Activated CD4-positive, alpha-beta T cell treated with anti-CD3 and anti-CD28 coated beads, Interleukin-2, Interleukin-6, amounts not matched to agents 100 ng/mL and 50 ng/mL, durations not matched to agents 16 hours and 8 hours (primary cell): Measurements from ENCODE around the gene ACKR3.

ENCODE experiments used
- DNase-seq: peaks from one replicate; pipeline ENCODE4 v3.0.0-alpha.2; 2020

The ACKR3 gene

GRCh38 chr2:236550701-236551465 lies 18.7 kb upstream of the ACKR3 start:
- DNase-seq: peak; percentile 22

- DNase-seq: no peak
Observed at GRCh38 chr2:236551471-236552211, 18.0 kb upstream of the ACKR3 start.

- DNase-seq: peak; percentile 43
Observed at GRCh38 chr2:236552212-236552542, 17.4 kb upstream of the ACKR3 start.

DNA sequence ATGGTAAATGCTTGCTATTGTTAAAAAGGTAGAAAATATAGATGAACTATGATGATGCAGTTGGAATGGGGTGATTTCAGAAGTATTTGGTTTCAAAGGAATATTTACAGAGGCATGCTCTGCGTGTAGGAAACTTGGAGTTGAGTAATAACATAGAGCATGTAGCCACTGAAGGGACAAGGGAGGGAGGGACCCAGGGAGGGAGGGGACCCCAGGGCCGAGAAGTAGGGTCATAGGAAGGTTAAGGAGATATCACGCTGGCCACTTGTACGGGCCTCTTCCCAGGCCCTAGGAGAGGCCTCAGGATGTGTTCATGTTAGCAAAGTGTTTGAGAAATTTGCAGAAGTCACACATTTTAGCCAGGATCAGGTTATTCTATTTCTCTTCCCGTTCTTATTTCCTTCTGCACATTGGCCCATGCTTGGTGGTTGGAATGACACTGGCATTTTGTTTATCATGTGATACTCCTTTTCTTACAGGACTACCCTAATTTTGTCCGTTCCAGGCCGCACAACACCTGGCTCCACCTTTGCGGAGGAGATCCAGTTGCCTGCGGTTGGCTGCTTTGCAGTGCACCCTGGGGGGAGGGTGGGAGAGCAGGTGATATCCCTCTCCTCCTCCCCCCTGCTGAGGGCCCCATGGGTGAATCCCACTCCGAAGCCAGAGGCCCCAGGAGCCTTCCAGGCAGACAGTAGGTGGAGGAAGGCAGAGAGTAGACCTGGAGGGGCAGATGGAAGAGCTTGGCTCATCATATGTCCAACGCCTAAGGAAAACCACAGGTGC lies 16.9 kb upstream of the ACKR3 start:
- no peak for DNase-seq

DNA sequence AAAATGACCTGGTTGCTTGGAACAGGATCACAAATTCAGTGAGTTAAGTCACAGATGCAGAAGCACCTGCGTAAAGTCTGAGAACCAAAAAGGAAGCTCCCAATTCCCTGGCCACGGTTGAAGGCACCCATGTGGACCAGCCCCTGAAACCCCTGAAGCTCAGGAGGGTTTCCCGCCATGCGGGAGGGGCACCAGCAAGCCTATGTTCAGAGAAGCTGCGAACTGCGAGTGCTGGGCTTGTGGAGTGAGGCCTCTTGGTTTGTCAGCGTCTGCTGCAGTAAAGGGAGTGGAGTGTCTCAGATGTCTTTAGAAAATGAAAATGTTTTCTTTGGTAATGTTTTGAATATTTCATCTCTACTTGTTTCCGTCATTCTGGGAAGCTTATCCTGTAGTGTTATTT lies 16.1 kb upstream of the ACKR3 start:
- DNase-seq: peak; percentile 34

GRCh38 chr2:236554629-236555282 lies 14.9 kb upstream of the ACKR3 start:
- peak; percentile 14 for DNase-seq

- DNase-seq: no peak
Observed at GRCh38 chr2:236555481-236555880, 14.1 kb upstream of the ACKR3 start.

GRCh38 chr2:236557306-236558030 lies 12.2 kb upstream of the ACKR3 start:
- DNase-seq: no peak

DNA sequence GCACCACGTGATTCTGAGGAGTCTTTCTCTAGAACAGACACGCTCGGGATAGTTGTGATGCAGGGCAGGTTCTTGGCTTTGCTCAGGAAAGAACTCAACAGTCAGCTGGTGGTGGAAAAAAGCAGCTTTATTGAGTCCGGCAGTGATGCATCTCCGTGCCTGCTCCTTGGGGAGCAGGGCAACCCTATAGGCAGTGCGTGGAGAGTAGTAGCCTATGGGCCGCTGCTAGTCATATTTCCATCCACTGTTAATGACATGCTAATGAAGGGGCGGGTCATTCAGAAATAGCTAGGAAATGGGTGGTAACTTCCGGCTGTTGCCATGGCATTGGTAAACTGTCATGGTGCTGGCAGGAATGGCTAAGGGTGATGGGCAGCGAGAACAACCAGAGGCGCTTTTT lies 11.6 kb upstream of the ACKR3 start:
- no peak for DNase-seq

- no peak for DNase-seq
Observed at GRCh38 chr2:236558993-236559978, 10.3 kb upstream of the ACKR3 start.

DNA sequence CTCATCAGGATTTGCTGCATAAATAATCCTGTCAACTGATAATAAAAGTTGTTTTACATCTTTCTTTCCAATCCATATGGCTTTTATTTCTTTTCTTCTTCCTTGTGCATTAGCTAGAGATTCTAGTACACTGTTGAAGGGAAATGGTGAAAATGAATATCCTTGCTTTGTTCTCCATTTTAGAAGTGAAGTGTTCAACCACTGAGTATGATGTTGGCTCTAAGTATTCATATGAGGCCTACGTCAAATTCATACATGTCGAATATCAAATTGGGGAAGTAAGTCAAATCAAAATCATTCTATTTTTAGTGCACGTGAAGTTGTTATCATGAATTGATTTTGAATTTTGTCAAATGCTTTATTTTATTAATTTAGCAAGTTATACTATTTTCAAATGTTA lies 7.8 kb upstream of the ACKR3 start:
- no peak for DNase-seq

- DNase-seq: no peak
Observed at GRCh38 chr2:236562434-236562833, 7.2 kb upstream of the ACKR3 start.

GRCh38 chr2:236563953-236564352 lies 5.7 kb upstream of the ACKR3 start:
- DNase-seq: no peak

- DNase-seq: no peak
Observed at GRCh38 chr2:236565212-236565611, 4.4 kb upstream of the ACKR3 start.

- DNase-seq: no peak
Observed at GRCh38 chr2:236565879-236566402, 3.7 kb upstream of the ACKR3 start.

DNA sequence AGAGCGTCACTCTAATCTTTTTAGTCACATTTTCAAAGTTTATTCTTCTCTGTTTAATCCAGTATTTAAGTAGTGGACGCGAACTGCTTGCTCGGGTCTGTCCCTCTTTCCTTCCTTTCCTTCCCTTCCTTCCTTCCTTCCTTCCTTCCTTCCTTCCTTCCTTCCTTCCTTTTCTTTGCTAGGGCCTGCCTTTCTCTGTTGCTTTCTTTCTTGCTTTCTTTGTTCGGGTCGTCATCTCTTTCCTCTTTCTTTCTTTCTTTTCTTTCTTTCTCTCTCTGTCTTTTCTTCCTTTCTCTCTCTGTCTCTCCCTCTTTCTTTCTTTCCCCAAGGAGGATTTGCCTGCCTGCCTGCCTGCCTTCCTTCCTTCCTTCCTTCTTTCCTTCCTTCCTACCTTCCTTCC lies 3.0 kb upstream of the ACKR3 start:
- DNase-seq: no peak

DNA sequence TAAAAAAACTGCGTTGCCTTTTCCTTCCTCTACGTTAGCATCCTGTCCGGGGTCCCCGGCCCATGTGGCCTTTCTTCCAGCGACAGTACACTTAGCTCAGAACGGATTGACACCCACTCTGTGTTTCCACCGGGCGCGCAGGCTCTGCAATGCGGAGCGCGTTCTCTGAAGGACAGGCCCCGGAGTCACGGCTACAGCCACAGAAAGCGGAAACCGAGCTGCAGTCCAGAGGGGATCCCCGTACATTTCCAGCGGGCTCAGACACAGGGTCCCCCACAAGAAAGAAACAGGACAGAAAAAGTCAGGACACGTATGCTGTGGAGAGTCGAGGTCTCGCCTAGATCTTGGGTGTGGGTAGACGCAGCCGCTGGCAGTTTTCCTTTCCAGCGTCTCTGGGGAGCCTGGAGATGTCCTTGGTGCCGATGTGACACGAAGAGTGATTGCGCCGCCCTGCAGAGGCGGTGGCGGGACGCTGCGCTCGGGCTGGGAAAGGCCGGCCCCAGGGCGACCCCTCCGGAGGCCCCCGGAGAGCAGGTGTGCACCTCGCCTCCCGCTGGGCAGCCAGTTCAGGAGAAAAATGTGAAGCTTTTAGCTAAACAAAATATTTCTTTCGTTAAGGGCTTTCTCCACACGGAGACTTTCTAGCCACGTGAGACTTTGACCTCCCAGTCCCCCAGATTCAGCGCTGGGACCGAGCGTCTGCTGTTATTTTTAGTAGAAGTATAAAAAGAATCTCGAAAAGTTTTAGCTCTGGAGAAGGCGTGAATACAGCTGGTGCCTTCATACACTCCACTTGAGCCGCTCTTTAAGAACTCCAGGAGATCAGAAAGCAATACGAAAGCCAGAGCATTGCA lies 1.3 kb upstream of the ACKR3 start:
- DNase-seq: peak; percentile 17

GRCh38 chr2:236568922-236569572 lies 578 bp upstream of the ACKR3 start:
- DNase-seq: no peak

DNA sequence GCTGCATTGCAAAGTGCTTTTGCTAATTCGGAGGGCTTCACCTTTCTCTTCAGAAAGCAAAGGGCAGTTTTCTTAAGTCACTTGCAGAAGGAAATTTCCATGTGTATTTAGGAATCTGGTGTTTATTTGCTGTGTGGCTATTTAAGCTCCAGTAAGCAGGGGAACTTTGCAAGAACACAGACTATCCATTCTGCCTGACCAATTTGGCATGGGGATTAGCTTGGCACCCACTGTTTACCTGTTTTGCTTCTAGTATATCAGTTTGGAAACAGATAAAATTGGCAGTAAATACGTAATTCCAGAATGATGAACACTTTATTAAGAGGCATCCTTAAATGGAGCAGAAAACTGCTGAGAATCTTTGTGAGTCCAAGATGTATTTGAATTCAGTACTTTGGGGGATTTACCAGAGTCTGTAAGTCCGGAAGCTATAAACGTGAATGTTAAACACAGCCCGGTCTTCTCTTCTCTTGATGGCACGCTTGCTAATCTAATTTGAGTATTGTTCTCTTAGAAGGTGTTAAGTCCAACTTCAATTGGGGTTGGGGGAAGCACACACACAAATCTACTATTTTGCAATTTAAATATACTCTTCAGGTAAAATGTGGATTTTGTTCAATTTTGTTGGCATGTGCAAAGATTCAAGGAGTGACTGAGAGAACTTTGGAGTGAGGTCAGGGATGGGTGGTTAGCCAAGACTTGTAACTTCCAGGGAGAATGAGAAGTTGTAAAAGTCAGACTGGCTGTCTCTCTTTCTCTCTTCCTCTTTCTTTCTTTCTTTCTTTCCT lies 650 bp downstream of the ACKR3 start:
- DNase-seq: no peak
